ENCODE measurements around the gene MPND. TPM values are rescaled to one million over a fixed set of nuclear protein-coding genes. Genes with fewer than 3 reads are reported as not detected.

The MPND gene
- total RNA-seq, 1 experiment from 2014 or later, result 24.3 TPM

DNA sequence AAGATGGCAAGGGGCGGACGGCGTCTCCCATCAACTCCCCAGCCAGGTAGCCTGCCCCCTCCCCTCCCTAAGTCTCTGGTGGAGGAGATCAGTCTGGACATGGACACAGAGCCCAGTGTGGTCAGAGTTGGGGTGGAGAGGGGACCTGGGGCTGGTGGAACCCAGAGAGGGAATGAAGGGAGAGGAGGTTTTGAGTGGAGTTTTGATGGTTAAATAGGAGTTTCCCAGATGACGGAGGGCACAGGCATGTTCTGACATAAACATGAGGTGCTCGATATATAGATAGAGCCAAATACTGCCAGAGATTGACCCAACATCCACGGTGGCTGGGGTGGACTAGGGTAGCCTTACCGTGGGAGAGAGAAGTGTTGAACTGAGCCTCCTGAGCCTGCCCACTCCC is 24.9 kb upstream of the MPND start:
- no peaks in the 10 kb centered on the region for H3K36me3 ChIP-seq (ENCODE audit: control insufficient read depth in 1 of 2, insufficient read depth in 2 of 2, low read length in 2 of 2)
- ATAC-seq (no peak), DNase-seq (ENCODE audit: low read depth, low spot score) (no peak)
- no peak overlapping the region for H3K27ac ChIP-seq (ENCODE audit: low read depth, low read length)
- no peak overlapping the region for H2AFZ ChIP-seq (ENCODE audit: low read depth, low read length, poor library complexity, severe bottlenecking)
- TF ChIP-seq, protein P1, sequence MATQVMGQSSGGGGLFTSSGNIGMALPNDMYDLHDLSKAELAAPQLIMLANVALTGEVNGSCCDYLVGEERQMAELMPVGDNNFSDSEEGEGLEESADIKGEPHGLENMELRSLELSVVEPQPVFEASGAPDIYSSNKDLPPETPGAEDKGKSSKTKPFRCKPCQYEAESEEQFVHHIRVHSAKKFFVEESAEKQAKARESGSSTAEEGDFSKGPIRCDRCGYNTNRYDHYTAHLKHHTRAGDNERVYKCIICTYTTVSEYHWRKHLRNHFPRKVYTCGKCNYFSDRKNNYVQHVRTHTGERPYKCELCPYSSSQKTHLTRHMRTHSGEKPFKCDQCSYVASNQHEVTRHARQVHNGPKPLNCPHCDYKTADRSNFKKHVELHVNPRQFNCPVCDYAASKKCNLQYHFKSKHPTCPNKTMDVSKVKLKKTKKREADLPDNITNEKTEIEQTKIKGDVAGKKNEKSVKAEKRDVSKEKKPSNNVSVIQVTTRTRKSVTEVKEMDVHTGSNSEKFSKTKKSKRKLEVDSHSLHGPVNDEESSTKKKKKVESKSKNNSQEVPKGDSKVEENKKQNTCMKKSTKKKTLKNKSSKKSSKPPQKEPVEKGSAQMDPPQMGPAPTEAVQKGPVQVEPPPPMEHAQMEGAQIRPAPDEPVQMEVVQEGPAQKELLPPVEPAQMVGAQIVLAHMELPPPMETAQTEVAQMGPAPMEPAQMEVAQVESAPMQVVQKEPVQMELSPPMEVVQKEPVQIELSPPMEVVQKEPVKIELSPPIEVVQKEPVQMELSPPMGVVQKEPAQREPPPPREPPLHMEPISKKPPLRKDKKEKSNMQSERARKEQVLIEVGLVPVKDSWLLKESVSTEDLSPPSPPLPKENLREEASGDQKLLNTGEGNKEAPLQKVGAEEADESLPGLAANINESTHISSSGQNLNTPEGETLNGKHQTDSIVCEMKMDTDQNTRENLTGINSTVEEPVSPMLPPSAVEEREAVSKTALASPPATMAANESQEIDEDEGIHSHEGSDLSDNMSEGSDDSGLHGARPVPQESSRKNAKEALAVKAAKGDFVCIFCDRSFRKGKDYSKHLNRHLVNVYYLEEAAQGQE (IDR thresholded peaks at IDR 0.05; ENCODE audit: low read depth), result no peak
- no peak for TF ChIP-seq POLR2A (IDR thresholded peaks at IDR 0.05; ENCODE audit: borderline replicate concordance, extremely low read depth, insufficient read depth, insufficient read length)
- no peak for TF ChIP-seq EZH2 (IDR thresholded peaks at IDR 0.05)
- no peak for TF ChIP-seq SP1 (IDR thresholded peaks at IDR 0.05; ENCODE audit: low read depth)
- no peak for TF ChIP-seq CEBPB (IDR thresholded peaks at IDR 0.05; ENCODE audit: low read depth)
- no TSS peak for BruUV-seq (replicated peaks)
- H3K79me2 ChIP-seq (ENCODE audit: insufficient read depth, low read length), result no peaks in the 10 kb centered on the region
- H3K4me1 ChIP-seq (ENCODE audit: control insufficient read depth in 1 of 2, insufficient read depth in 2 of 2, low read length in 2 of 2), result no peaks in the 10 kb centered on the region
- H3K9me3 ChIP-seq (ENCODE audit: control insufficient read depth in 1 of 2, insufficient read depth in 1 of 2, low read depth in 1 of 2, low read length in 2 of 2), result no peaks in the 10 kb centered on the region
- H3K9ac ChIP-seq (ENCODE audit: low read length), result no peak overlapping the region
- H3K27me3 ChIP-seq (ENCODE audit: insufficient read depth, low read length), result no peaks in the 10 kb centered on the region
- POLR2A ChIA-PET, result no interaction called here
- RAD21 ChIA-PET (ENCODE audit: low non-redundant PET in 1 of 2, low total read pairs in 2 of 2, uncharacterized antibody in 2 of 2, unreplicated experiment in 2 of 2), result no interaction called here
- H4K20me1 ChIP-seq (ENCODE audit: insufficient read depth), result no peaks in the 10 kb centered on the region
- H3K4me2 ChIP-seq (ENCODE audit: low read length), result no peak overlapping the region
- H3K4me3 ChIP-seq (replicated peaks in 1 of 2; ENCODE audit: low read depth in 1 of 2, low read length in 2 of 2), result no peak overlapping the region
- CTCF ChIA-PET, result no interaction called here
- intact Hi-C loops (cut with micrococcal nuclease), result no loop called here
- no peaks in the 10 kb centered on the region for H3K9me2 ChIP-seq (ENCODE audit: insufficient read depth)

- no TSS peak for BruUV-seq (replicated peaks)
- ChIA-PET RAD21 (ENCODE audit: low non-redundant PET in 1 of 2, low total read pairs in 2 of 2, uncharacterized antibody in 2 of 2, unreplicated experiment in 2 of 2) (no interaction called here), CTCF (no interaction called here), POLR2A (no interaction called here)
- Histone ChIP-seq H3K79me2 (ENCODE audit: insufficient read depth, low read length) (no peaks in the 10 kb centered on the region), H4K20me1 (ENCODE audit: insufficient read depth) (no peaks in the 10 kb centered on the region), H3K36me3 (ENCODE audit: control insufficient read depth in 1 of 2, insufficient read depth in 2 of 2, low read length in 2 of 2) (no peaks in the 10 kb centered on the region), H3K27me3 (ENCODE audit: insufficient read depth, low read length) (no peaks in the 10 kb centered on the region), H3K9me3 (ENCODE audit: control insufficient read depth in 1 of 2, insufficient read depth in 1 of 2, low read depth in 1 of 2, low read length in 2 of 2) (no peaks in the 10 kb centered on the region), H3K4me3 (replicated peaks in 1 of 2; ENCODE audit: low read depth in 1 of 2, low read length in 2 of 2) (no peak overlapping the region), H3K27ac (ENCODE audit: low read depth, low read length) (no peak overlapping the region), H3K9ac (ENCODE audit: low read length) (no peak overlapping the region), H2AFZ (ENCODE audit: low read depth, low read length, poor library complexity, severe bottlenecking) (no peak overlapping the region), H3K4me2 (ENCODE audit: low read length) (no peak overlapping the region), H3K9me2 (ENCODE audit: insufficient read depth) (no peaks in the 10 kb centered on the region), H3K4me1 (ENCODE audit: control insufficient read depth in 1 of 2, insufficient read depth in 2 of 2, low read length in 2 of 2) (no peaks in the 10 kb centered on the region)
- TF ChIP-seq JUND (IDR thresholded peaks at IDR 0.05), result no peak
- TF ChIP-seq SRF (IDR thresholded peaks at IDR 0.05; ENCODE audit: low read depth), result no peak
- no peak for TF ChIP-seq CTCF (IDR thresholded peaks at IDR 0.05 in 2 of 3, conservative IDR thresholded peaks at IDR 0.05 in 1 of 3; ENCODE audit: borderline replicate concordance in 1 of 3, insufficient read depth in 1 of 3, low read depth in 2 of 3, low read length in 2 of 3)
- TF ChIP-seq YY1 (IDR thresholded peaks at IDR 0.05; ENCODE audit: extremely low read depth, insufficient replicate concordance, low read depth, low read length), result no peak
- ATAC-seq (no peak), DNase-seq (ENCODE audit: low read depth, low spot score) (no peak)
- intact Hi-C loops (cut with micrococcal nuclease), result no loop called here
Measured at GRCh38 chr19:4319067-4319718, 24.2 kb upstream of the MPND start.
